Heart right ventricle (tissue), 16 donors: ENCODE results near the gene DCUN1D3. TPM values are rescaled to one million over a fixed set of nuclear protein-coding genes. Genes with fewer than 3 reads are reported as not detected.

Source experiments
- ATAC-seq, 8 donors: fragments of 200-7000 bp; cut with Tn5 transposase; one replicate each; pipeline ENCODE4 v1.9.1; 2020; ENCODE audit warnings: mild to moderate bottlenecking in 8 of 8, moderate library complexity in 8 of 8, moderate number of reproducible peaks in 1 of 8
- DNase-seq, 2 donors: peaks; one replicate each; pipeline ENCODE4 v3.0.0-alpha.2; 2020
- H3K27ac ChIP-seq, 10 donors: fragments of 200-600 bp; sonication (generic) in 2 of 10; one replicate each; pipeline versions ENCODE4 v1.5.0 to v1.8.0; 2020 to 2022; ENCODE audit warnings: mild to moderate bottlenecking in 3 of 10
- H3K27me3 ChIP-seq, 7 donors: fragments of 200-600 bp; one replicate each; pipeline ENCODE4 v1.8.0; 2021 to 2022; ENCODE audit warnings: mild to moderate bottlenecking in 2 of 7
- H3K36me3 ChIP-seq, 9 donors: fragments of 200-600 bp; sonication (generic) in 1 of 9; one replicate each; pipeline versions ENCODE4 v1.5.0 to v1.8.0; 2020 to 2022; ENCODE audit warnings: mild to moderate bottlenecking in 2 of 9
- H3K4me1 ChIP-seq, 9 donors: fragments of 200-600 bp; sonication (generic) in 1 of 9; one replicate each; pipeline versions ENCODE4 v1.5.0 to v1.8.0; 2020 to 2022; ENCODE audit warnings: mild to moderate bottlenecking in 4 of 9
- H3K4me3 ChIP-seq, 10 donors: fragments of 200-600 bp; sonication (generic) in 2 of 10; one replicate each; pipeline versions ENCODE4 v1.5.0 to v1.8.0; 2020 to 2022; ENCODE audit warnings: mild to moderate bottlenecking in 7 of 10, moderate library complexity in 2 of 10
- H3K9me3 ChIP-seq, 11 donors: fragments of 200-600 bp in 10 of 11; sonication (generic) in 2 of 11; one replicate each; pipeline versions ENCODE4 v1.5.0 to v1.8.0; 2013 to 2022; ENCODE audit warnings: mild to moderate bottlenecking in 2 of 11, control low read depth in 1 of 11, moderate library complexity in 1 of 11
- WGBS, 2 donors: extraction: QIAGEN DNeasy Blood & Tissue Kit; methylation state at CpG; one replicate each; pipeline ENCODE4 v1.1.7; 2013; ENCODE audit warnings: inconsistent platforms in 1 of 2; 5-methylcytosine and 5-hydroxymethylcytosine counted together
- intact Hi-C, 10 donors: fragments of 100-400 bp; cut with DNase I; formaldehyde crosslinking; loops; one replicate each; pipeline versions ENCODE4 v1.11.1 to v1.14.2; 2022
- long read RNA-seq, 3 donors: library from polyadenylated mRNA; unstranded; transcript quantifications; one replicate each; pipeline ENCODE4 v2.0.0, GENCODE V29; 2020 to 2021
- polyA plus RNA-seq, 2 donors: library from polyadenylated mRNA; stranded (reverse); fragments of 200-250 nt; gene quantifications; one replicate each; pipeline ENCODE4 v1.2.3, GENCODE V29; 2013
- total RNA-seq, 10 donors: library from RNA; stranded (reverse); fragmentation: NEBNext Ultra II Directional in 3 of 10; extraction: Animal tissue kit (Norgen Biotek cat#: 25700) in 3 of 10; gene quantifications; one replicate each; pipeline versions ENCODE4 v1.2.1 to v1.2.4, GENCODE V29; 2021 to 2023
- TF ChIP-seq, protein P1 (sequence below), 9 donors: fragments of 200-600 bp; sonication (generic) in 2 of 9; IDR thresholded peaks; one replicate each; pipeline versions ENCODE4 v1.5.0 to v1.8.0; 2021 to 2022; ENCODE audit warnings: antibody characterized with exemption in 9 of 9, mild to moderate bottlenecking in 5 of 9, moderate library complexity in 1 of 9
- donor health status: Arrhythmogenic right ventricular cardiomyopathy.
- donor health status: ischemic (EF 13 %, LVEDD 7.1; RV severe dilation, severe dysfunction).
- donor health status: healthy with polysubstance abuse.
- donor health status: DM: no; HTN: yes; CAD: no.
- donor health status: DM: no; HTN: no; CAD: no.
- donor health status: ischemic (EF 25% LVEDD 6.9; RV normal size, moderate dysfunction).
- donor health status: ischemic (EF 25% LVEDD 5.7; RV mildly dilated, moderate dysfunction).
- donor health status: healthy.
- donor health status: DM: yes; HTN: yes; CAD: no.
- donor health status: Ischemic cardiomyopathy.
- donor health status: ischemic (EF 35%, LVEDD 5.7; RV mildly dilated, moderate dysfunction).
- donor health status: nonischemic (EF 11% LVEDD 7.7; RV severe dilation, severe dysfunction).
- donor health status: DM: yes; HTN: yes; CAD: no.
- donor health status: PGD.
- donor health status: ischemic (EF 29% LVEDD 5.4; RV normal size, mild dysfunction).
- donor health status: nonischemic (EF 23%, LVEDD 6.1; RV moderate dilation, normal function).

DCUN1D3 gene, protein sequence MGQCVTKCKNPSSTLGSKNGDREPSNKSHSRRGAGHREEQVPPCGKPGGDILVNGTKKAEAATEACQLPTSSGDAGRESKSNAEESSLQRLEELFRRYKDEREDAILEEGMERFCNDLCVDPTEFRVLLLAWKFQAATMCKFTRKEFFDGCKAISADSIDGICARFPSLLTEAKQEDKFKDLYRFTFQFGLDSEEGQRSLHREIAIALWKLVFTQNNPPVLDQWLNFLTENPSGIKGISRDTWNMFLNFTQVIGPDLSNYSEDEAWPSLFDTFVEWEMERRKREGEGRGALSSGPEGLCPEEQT
- total RNA-seq (10 to 100 TPM in 6 of 10 donors, 1 to 10 TPM in 4; 7.8 to 32.6 (median 11.2) TPM), polyA plus RNA-seq (1 to 10 TPM; 3.4 to 4.2 TPM)
- long read RNA-seq, donor 1, result 0 reads
- long read RNA-seq, donor 2, full-length matches to known transcripts, result 2 of 5 reads
- long read RNA-seq, donor 2, partial matches to known transcripts, result 0 of 5 reads
- long read RNA-seq, donor 2, other reads (novel, unspliced or antisense), result 3 of 5 reads
- long read RNA-seq, donor 3, full-length matches to known transcripts, result 3 of 8 reads
- long read RNA-seq, donor 3, partial matches to known transcripts, result 2 of 8 reads
- long read RNA-seq, donor 3, other reads (novel, unspliced or antisense), result 3 of 8 reads

DNA sequence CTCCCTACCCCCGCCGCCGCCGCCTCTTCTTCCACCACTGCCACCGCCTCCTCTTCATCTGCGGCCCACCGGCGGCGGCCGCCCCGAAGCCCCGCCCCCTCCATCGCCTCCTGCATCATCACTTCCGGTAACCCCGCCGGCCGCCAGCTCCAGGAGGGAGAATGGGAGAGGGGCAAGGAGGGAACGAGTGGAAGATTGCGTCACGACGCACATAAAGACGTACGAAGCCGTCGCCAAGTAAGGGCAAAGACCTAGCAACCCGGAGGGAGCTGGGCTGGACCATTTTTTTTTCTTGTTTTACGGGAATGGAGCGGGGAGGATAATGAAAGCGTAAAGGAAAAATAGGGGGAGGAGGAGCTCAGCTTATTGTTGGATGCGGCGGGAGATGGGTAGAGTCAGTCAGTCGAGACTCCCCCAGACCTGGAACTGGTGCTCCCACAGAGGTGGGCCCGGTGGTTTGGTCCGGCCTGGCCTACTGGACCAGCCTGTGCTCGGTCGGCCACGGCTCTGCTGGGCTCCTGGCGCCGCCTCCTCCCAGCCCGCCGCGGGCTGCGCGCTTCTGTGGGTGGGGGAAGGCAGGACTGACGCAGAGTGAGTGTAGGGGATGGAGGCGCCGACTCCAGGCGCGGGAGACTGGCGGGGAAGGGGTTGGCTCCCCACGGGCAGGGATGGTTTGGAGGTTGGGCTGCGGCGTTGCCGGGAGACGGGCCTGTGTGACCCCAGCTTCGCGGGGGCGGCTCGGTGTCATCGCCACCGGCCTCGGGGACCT is at the start of gene DCUN1D3, which contains the start of gene LYRM1:
DCUN1D3 (minus strand) TSS at position 60 of the 769 bp plus-strand sequence. CDS start 37,820 bp downstream, outside the sequence.
LYRM1 (plus strand) TSS at position 473 of the 769 bp plus-strand sequence. CDS start 14,785 bp downstream, outside the sequence.
- H3K4me1 ChIP-seq, result peaks cover 5 to 79% (median 67%) of the 10 kb centered on the region in 9 donors
- H3K27ac ChIP-seq, result peak within 1 kb of the TSS; percentile 95 to 99 (median 98)
- ATAC-seq (peak; percentile 91 to 96 (median 94)), DNase-seq (peak; percentile 96 to 97)
- peak within 1 kb of the TSS; percentile 62 to 86 (median 76) for H3K4me3 ChIP-seq
- TF ChIP-seq, protein P1, sequence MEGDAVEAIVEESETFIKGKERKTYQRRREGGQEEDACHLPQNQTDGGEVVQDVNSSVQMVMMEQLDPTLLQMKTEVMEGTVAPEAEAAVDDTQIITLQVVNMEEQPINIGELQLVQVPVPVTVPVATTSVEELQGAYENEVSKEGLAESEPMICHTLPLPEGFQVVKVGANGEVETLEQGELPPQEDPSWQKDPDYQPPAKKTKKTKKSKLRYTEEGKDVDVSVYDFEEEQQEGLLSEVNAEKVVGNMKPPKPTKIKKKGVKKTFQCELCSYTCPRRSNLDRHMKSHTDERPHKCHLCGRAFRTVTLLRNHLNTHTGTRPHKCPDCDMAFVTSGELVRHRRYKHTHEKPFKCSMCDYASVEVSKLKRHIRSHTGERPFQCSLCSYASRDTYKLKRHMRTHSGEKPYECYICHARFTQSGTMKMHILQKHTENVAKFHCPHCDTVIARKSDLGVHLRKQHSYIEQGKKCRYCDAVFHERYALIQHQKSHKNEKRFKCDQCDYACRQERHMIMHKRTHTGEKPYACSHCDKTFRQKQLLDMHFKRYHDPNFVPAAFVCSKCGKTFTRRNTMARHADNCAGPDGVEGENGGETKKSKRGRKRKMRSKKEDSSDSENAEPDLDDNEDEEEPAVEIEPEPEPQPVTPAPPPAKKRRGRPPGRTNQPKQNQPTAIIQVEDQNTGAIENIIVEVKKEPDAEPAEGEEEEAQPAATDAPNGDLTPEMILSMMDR (IDR thresholded peaks at IDR 0.05), result no peak
- H3K9me3 ChIP-seq, result no peaks in the 10 kb centered on the region
- intact Hi-C loops, result loop anchor here in 8 of 10 donors (2.0 to 10.0 kb wide), 7 partner anchors 33 to 93 kb away; partner anchors contain the start of genes ERI2 (in 1 of the 8) and REXO5 (in 1 of the 8)
- WGBS, 2 donors, result 0% methylated on average over 61 to 62 of the region's 62 CpGs
- H3K27me3 ChIP-seq, result no peaks in the 10 kb centered on the region
- peaks cover 0 to 24% (median 3%) of the 10 kb centered on the region in 9 donors for H3K36me3 ChIP-seq

DNA sequence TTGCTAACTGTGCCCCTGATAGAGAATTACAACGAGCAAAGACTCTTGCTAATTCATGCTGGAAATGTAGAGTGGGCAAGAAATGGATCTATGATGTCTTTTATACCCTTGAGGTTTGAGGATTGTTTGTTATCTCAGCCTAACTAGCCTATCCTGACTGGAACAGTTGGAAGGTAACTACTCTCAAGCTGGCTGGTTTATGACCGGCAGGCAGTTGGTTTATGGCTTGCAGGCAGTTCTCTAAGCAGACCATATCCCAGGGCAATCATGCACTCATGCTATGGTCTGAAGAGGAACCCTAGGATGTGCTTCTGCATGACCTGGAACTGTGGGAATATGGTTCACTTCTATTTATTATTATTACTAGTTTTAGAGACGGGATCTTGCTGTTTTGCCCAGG is 49.5 kb upstream of the DCUN1D3 start:
- WGBS, 2 donors, result 84 to 89% methylated on average over 3 of the region's 3 CpGs
- no peak for DNase-seq

DNA sequence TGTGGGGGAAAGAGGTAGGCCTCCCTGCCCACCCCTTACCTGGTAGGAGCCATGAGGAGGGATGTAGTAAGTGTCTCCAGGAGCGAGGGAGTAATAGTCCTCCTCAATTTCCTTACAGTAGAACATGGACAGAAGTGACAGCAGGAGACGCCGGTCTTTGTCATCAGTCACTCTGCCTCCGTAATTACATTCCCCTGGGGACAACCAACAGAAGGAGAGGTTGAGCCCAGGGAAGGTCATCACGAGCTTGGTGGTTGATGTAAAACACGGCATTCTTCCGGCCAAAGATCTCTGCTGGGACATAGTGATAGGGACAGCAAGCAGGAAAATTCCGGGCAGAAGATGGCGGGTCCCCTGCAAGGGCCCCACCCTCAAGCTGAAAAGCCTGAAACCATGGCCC is 48.3 kb upstream of the DCUN1D3 start:
- intact Hi-C loops, result no loop called here
- no peaks in the 10 kb centered on the region for H3K9me3 ChIP-seq
- WGBS, 2 donors, result 85 to 86% methylated on average over 9 of the region's 9 CpGs
- no peaks in the 10 kb centered on the region for H3K27me3 ChIP-seq
- DNase-seq (no peak), ATAC-seq (no peak)
- no peak overlapping the region for H3K27ac ChIP-seq
- H3K4me3 ChIP-seq, result no peak overlapping the region
- H3K4me1 ChIP-seq, result peaks cover 0 to 15% (median 0%) of the 10 kb centered on the region in 9 donors
- TF ChIP-seq, protein P1 (IDR thresholded peaks at IDR 0.05), result no peak
- no peaks in the 10 kb centered on the region for H3K36me3 ChIP-seq

More for the DNA sequence above, 49.5 kb upstream of the DCUN1D3 start:
- Histone ChIP-seq H3K4me3 (no peak overlapping the region), H3K4me1 (peaks cover 0 to 6% (median 0%) of the 10 kb centered on the region in 9 donors), H3K36me3 (no peaks in the 10 kb centered on the region), H3K27me3 (no peaks in the 10 kb centered on the region), H3K9me3 (no peaks in the 10 kb centered on the region), H3K27ac (no peak overlapping the region)
- no peak for ATAC-seq
- intact Hi-C loops, result loop anchor here in 1 of 10 donors (5.0 kb wide), 1 partner anchor 53 kb away; no protein-coding TSS in a partner anchor
- TF ChIP-seq, protein P1 (IDR thresholded peaks at IDR 0.05), result no peak
